SK-N-SH (cell line): ENCODE data around the gene LMAN1L. TPM values are rescaled to one million over a fixed set of nuclear protein-coding genes. Genes with fewer than 3 reads are reported as not detected.

ENCODE experiments used
- CTCF ChIA-PET: fragments of 300-600, 350-600 bp; formaldehyde crosslinking; extraction: SDS; loops from one replicate; lab custom pipeline; 2021; lab: Yijun Ruan, JAX
- POLR2A ChIA-PET: fragments of 350-600 bp; sonication (Branson Sonifier 250); formaldehyde crosslinking; extraction: SDS; loops from one replicate; lab custom pipeline; 2020; ENCODE audit warnings: antibody characterized with exemption, inconsistent platforms; lab: Yijun Ruan, JAX
- DNase-seq: peaks from one replicate; pipeline ENCODE4 v3.0.0; 2012
- H2AFZ ChIP-seq: fragments of 200-600 bp; sonication (generic); 2 replicates; pipeline ENCODE4 v1.8.1; 2016; ENCODE audit warnings: antibody characterized with exemption, mild to moderate bottlenecking, low read depth
- H3F3A ChIP-seq: fragments of 200-600 bp; sonication (generic); replicated peaks from 2 replicates; pipeline ENCODE3; 2016; ENCODE audit warnings: antibody characterized with exemption, mild to moderate bottlenecking; ENCODE audit not compliant: insufficient read depth
- H3K27ac ChIP-seq, 2 experiments: fragments of 200-500 bp in 1 of 2; fragments of 200-600 bp in 1 of 2; sonication (Bioruptor generic) in 1 of 2; sonication (generic), shearing (Covaris generic) in 1 of 2; 2 replicates each; pipeline versions ENCODE4 v1.5.1 to v1.6.1; 2014 to 2016; ENCODE audit warnings: low read depth in 2 of 2, inconsistent platforms in 1 of 2, low read length in 1 of 2, mild to moderate bottlenecking in 1 of 2, mixed read lengths in 1 of 2
- H3K27me3 ChIP-seq: fragments of 200-600 bp; sonication (generic), shearing (Covaris generic); 2 replicates; pipeline ENCODE4 v1.6.1; 2016; ENCODE audit warnings: mixed run types; ENCODE audit not compliant: insufficient read depth
- H3K36me3 ChIP-seq, 2 experiments: fragments of 200-500 bp in 1 of 2; fragments of 200-600 bp in 1 of 2; sonication (Bioruptor generic) in 1 of 2; sonication (generic) in 1 of 2; replicated peaks in 1 of 2; 2 replicates each; pipeline versions ENCODE3 to v1.5.1; 2014 to 2016; ENCODE audit warnings: low read length in 1 of 2, mild to moderate bottlenecking in 1 of 2; ENCODE audit not compliant: insufficient read depth in 2 of 2, control insufficient read depth in 1 of 2
- H3K4me1 ChIP-seq, 2 experiments: fragments of 200-500 bp in 1 of 2; fragments of 200-600 bp in 1 of 2; sonication (Bioruptor generic) in 1 of 2; sonication (generic), shearing (Covaris generic) in 1 of 2; 2 replicates each; pipeline versions ENCODE4 v1.5.1 to v1.6.1; 2014 to 2016; ENCODE audit warnings: low read depth in 1 of 2, low read length in 1 of 2, mixed run types in 1 of 2; ENCODE audit not compliant: insufficient read depth in 2 of 2, control insufficient read depth in 1 of 2
- H3K4me2 ChIP-seq: fragments of 200-600 bp; sonication (generic), shearing (Covaris generic); 2 replicates; pipeline ENCODE4 v1.6.1; 2017; ENCODE audit warnings: mixed run types
- H3K4me3 ChIP-seq, 2 experiments: fragments of 200-500 bp in 1 of 2; fragments of 200-600 bp in 1 of 2; sonication (Bioruptor generic) in 1 of 2; sonication (generic), shearing (Covaris generic) in 1 of 2; 2 replicates each; pipeline versions ENCODE4 v1.5.1 to v1.8.1; 2014 to 2016; ENCODE audit warnings: low read depth in 2 of 2, inconsistent platforms in 1 of 2, low read length in 1 of 2, mild to moderate bottlenecking in 1 of 2, mixed read lengths in 1 of 2, moderate library complexity in 1 of 2
- H3K79me2 ChIP-seq: fragments of 200-600 bp; sonication (generic); 2 replicates; pipeline ENCODE4 v1.8.1; 2017; ENCODE audit warnings: mild to moderate bottlenecking; ENCODE audit not compliant: insufficient read depth
- H3K9ac ChIP-seq: fragments of 200-600 bp; sonication (generic); 2 replicates; pipeline ENCODE4 v1.6.1; 2017; ENCODE audit warnings: mixed run types
- H3K9me2 ChIP-seq: fragments of 200-600 bp; sonication (generic); 2 replicates; pipeline ENCODE4 v1.6.1; 2017; ENCODE audit warnings: mixed run types
- H3K9me3 ChIP-seq: fragments of 200-600 bp; sonication (generic); 2 replicates; pipeline ENCODE4 v1.6.1; 2017; ENCODE audit warnings: mixed run types, mild to moderate bottlenecking, moderate library complexity
- H4K20me1 ChIP-seq: fragments of 200-600 bp; sonication (generic); 2 replicates; pipeline ENCODE4 v1.6.1; 2017; ENCODE audit warnings: mild to moderate bottlenecking, mixed run types; ENCODE audit not compliant: insufficient read depth
- CHD2 ChIP-seq: fragments of 150-350 bp; IDR thresholded peaks from 2 replicates; pipeline ENCODE4 v1.6.1; 2018; ENCODE audit warnings: low read length; ENCODE audit not compliant: partially characterized antibody
- CTCF ChIP-seq: fragments of 200-600 bp; sonication (generic); IDR thresholded peaks from 2 replicates; pipeline ENCODE4 v1.6.1; 2017; ENCODE audit warnings: antibody characterized with exemption, mild to moderate bottlenecking, moderate library complexity
- EZH2phosphoT487 ChIP-seq: fragments of 200-600 bp; sonication (generic); IDR thresholded peaks from 2 replicates; pipeline ENCODE4 v1.6.1; 2017; ENCODE audit warnings: low read depth, mixed run types, mild to moderate bottlenecking, antibody characterized with exemption, moderate library complexity, borderline replicate concordance
- FOXM1 ChIP-seq: IDR thresholded peaks from 2 replicates; pipeline ENCODE4 v1.4.0; 2012; ENCODE audit warnings: low read depth, mild to moderate bottlenecking
- GABPA ChIP-seq: IDR thresholded peaks from 2 replicates; pipeline ENCODE4 v1.4.0; 2012; ENCODE audit warnings: low read depth, mild to moderate bottlenecking
- POLR2AphosphoS5 ChIP-seq: IDR thresholded peaks from 2 replicates; pipeline ENCODE4 v1.6.1; 2012; ENCODE audit warnings: low read depth, low read length
- RCOR1 ChIP-seq: fragments of 150-350 bp; IDR thresholded peaks from 2 replicates; pipeline ENCODE4 v1.6.1; 2017; ENCODE audit warnings: antibody characterized with exemption, low read length
- RFX5 ChIP-seq: IDR thresholded peaks from 2 replicates; pipeline ENCODE4 v1.6.1; 2012; ENCODE audit warnings: mild to moderate bottlenecking, improper control_type of control experiment, low read length
- SIN3A ChIP-seq: IDR thresholded peaks from 2 replicates; pipeline ENCODE4 v1.6.1; 2012; ENCODE audit warnings: low read depth, mild to moderate bottlenecking, low read length, moderate library complexity, borderline replicate concordance
- TAF1 ChIP-seq: IDR thresholded peaks from 2 replicates; pipeline ENCODE4 v1.6.1; 2012; ENCODE audit warnings: low read depth, mild to moderate bottlenecking, low read length, moderate library complexity, borderline replicate concordance
- YY1 ChIP-seq: IDR thresholded peaks from 2 replicates; pipeline ENCODE4 v1.4.0; 2012; ENCODE audit warnings: low read depth, mild to moderate bottlenecking
- WGBS: methylation state at CpG from one replicate; pipeline ENCODE4 v1.1.6; 2017; ENCODE audit warnings: low lambda C conversion rate; 5-methylcytosine and 5-hydroxymethylcytosine counted together
- polyA plus RNA-seq, 3 experiments: library from polyadenylated mRNA; depleted of rRNA; stranded (reverse); fragments of >200 nt; gene quantifications; 2 replicates each; pipeline ENCODE4 v1.2.3, GENCODE V29; 2012
- TF ChIP-seq, protein P1 (sequence below): fragments of 150-350 bp; IDR thresholded peaks from 2 replicates; pipeline ENCODE4 v1.6.1; 2017; ENCODE audit warnings: antibody characterized with exemption, low read length, low read depth, borderline replicate concordance
- TF ChIP-seq, protein P2 (sequence below): IDR thresholded peaks from 2 replicates; pipeline ENCODE4 v1.4.0; 2012; ENCODE audit warnings: low read depth, borderline replicate concordance

The LMAN1L gene
- polyA plus RNA-seq, 1 of the 3 experiments (the other 2 are of a cell fraction): 0.02 TPM

GRCh38 chr15:74802862-74803447 is 9.7 kb upstream of the LMAN1L start:
- no peaks in the 10 kb centered on the region for H3K4me1 ChIP-seq
- TF ChIP-seq CTCF: no peak
- TF ChIP-seq, protein P1, sequence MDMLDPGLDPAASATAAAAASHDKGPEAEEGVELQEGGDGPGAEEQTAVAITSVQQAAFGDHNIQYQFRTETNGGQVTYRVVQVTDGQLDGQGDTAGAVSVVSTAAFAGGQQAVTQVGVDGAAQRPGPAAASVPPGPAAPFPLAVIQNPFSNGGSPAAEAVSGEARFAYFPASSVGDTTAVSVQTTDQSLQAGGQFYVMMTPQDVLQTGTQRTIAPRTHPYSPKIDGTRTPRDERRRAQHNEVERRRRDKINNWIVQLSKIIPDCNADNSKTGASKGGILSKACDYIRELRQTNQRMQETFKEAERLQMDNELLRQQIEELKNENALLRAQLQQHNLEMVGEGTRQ: no peak
- TF ChIP-seq YY1: no peak
- TF ChIP-seq POLR2AphosphoS5: no peak
- TF ChIP-seq GABPA: no peak
- no peak for TF ChIP-seq RCOR1
- TF ChIP-seq SIN3A: no peak
- no peak for TF ChIP-seq EZH2phosphoT487
- no peak for TF ChIP-seq RFX5
- TF ChIP-seq, protein P2, sequence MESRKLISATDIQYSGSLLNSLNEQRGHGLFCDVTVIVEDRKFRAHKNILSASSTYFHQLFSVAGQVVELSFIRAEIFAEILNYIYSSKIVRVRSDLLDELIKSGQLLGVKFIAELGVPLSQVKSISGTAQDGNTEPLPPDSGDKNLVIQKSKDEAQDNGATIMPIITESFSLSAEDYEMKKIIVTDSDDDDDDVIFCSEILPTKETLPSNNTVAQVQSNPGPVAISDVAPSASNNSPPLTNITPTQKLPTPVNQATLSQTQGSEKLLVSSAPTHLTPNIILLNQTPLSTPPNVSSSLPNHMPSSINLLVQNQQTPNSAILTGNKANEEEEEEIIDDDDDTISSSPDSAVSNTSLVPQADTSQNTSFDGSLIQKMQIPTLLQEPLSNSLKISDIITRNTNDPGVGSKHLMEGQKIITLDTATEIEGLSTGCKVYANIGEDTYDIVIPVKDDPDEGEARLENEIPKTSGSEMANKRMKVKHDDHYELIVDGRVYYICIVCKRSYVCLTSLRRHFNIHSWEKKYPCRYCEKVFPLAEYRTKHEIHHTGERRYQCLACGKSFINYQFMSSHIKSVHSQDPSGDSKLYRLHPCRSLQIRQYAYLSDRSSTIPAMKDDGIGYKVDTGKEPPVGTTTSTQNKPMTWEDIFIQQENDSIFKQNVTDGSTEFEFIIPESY: no peak
- TF ChIP-seq FOXM1: no peak
- no peak for TF ChIP-seq TAF1
- TF ChIP-seq CHD2: no peak
- TF ChIP-seq, all 33 proteins: peak for 0
- Histone ChIP-seq H4K20me1 (peaks cover 23% of the 10 kb centered on the region; the same call in 1 of the 2 replicates), H3K79me2 (peaks cover under 1% of the 10 kb centered on the region; the same call in 1 of the 2 replicates), H3K9me3 (no peaks in the 10 kb centered on the region), H3K4me3 (no peak overlapping the region; a peak in 1 of 4 replicates), H3K9ac (no peak overlapping the region), H3K4me2 (no peak overlapping the region), H3K36me3 (peaks cover 0 to 55% of the 10 kb centered on the region in 2 experiments), H3F3A (no peaks in the 10 kb centered on the region), H3K9me2 (no peaks in the 10 kb centered on the region), H3K27ac (no peak overlapping the region), H3K27me3 (no peaks in the 10 kb centered on the region), H2AFZ (no peak overlapping the region)
- no peak for DNase-seq
- WGBS: 92% methylated on average over 25 of the region's 31 CpGs
- CTCF ChIA-PET: interaction anchor here (1.1 to 2.3 kb wide), 2 partner anchors 10 to 15 kb away, joined by 3 to 7 read pairs; no protein-coding TSS in a partner anchor
- POLR2A ChIA-PET: no interaction called here
